ENCODE results near the gene ZCCHC8.
"Not testable (repeated sequence)": the region's sequence is repeated elsewhere in the genome, so short reads cannot be mapped to it uniquely, and the experiment has no call there.

The ZCCHC8 gene

DNA sequence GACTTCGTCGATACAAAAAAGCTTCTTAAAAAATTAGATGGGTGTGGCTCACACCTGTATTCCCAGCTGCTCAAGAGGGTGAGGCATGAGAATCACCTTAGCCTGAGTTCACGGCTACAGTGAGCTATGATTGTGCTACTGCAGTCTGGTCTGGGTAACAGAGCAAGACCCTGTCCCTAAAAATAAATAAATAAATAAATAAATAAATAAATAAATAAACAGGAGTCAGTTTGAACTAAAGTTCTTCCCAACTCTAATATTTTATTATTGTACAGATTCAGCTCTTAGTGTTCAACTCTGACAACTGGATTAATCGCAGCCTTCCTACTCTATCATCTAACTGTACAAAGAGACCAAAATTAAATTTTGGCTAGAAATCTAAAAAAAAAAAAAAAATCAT, 65.5 kb downstream of the ZCCHC8 start:
- Histone ChIP-seq H4K20me1 (ENCODE audit: insufficient read depth, low read length) (no peaks in the 10 kb centered on the region), H3K36me3 (replicated peaks; ENCODE audit: low read depth, low read length) (no peaks in the 10 kb centered on the region), H3K4me3 (ENCODE audit: low read length) (no peak overlapping the region), H2AFZ (ENCODE audit: low read depth, low read length) (no peak overlapping the region), H3K79me2 (ENCODE audit: low read length) (no peaks in the 10 kb centered on the region), H3K27me3 (ENCODE audit: low read depth, low read length) (no peaks in the 10 kb centered on the region), H3K9me3 (ENCODE audit: insufficient read depth, low read length) (no peaks in the 10 kb centered on the region), H3K4me1 (ENCODE audit: low read length) (no peaks in the 10 kb centered on the region), H3K9ac (ENCODE audit: low read length) (no peak overlapping the region), H3K27ac (ENCODE audit: low read length) (no peak overlapping the region), H3K4me2 (ENCODE audit: low read length) (no peak overlapping the region)
- no peak for TF ChIP-seq EZH2phosphoT487 (IDR thresholded peaks at IDR 0.05; ENCODE audit: low read depth)
- TF ChIP-seq CTCF (IDR thresholded peaks at IDR 0.05; ENCODE audit: low read depth, low read length): no peak

DNA sequence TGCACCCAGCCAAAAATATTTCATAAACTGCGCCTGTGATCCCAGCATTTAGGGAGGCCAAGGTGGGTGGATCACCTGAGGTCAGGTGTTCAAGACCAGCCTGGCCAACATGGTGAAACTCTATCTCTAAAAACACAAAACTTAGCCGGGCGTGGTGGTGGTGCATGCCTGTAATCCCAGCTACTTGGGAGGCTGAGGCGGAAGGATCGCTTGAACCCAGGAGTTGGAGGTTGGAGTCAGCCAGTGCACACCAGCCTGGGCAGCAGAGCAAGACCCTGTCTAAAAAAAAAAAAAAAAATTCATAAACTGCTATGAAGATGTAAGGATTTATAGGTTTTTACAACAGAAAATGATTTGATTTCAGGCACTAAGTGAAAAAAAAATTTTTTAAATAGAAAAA, 71.7 kb downstream of the ZCCHC8 start:
- not testable (repeated sequence) for H3K9ac ChIP-seq (ENCODE audit: low read length); H4K20me1 ChIP-seq (ENCODE audit: insufficient read depth, low read length); H3K4me2 ChIP-seq (ENCODE audit: low read length); H3K36me3 ChIP-seq (replicated peaks; ENCODE audit: low read depth, low read length); H3K9me3 ChIP-seq (ENCODE audit: insufficient read depth, low read length); H2AFZ ChIP-seq (ENCODE audit: low read depth, low read length); H3K27me3 ChIP-seq (ENCODE audit: low read depth, low read length); H3K27ac ChIP-seq (ENCODE audit: low read length); H3K4me1 ChIP-seq (ENCODE audit: low read length); H3K4me3 ChIP-seq (ENCODE audit: low read length); H3K79me2 ChIP-seq (ENCODE audit: low read length)

- Histone ChIP-seq H3K27me3 (ENCODE audit: low read depth, low read length) (peaks cover 6% of the 10 kb centered on the region; the same call in 1 of the 2 replicates), H3K36me3 (replicated peaks; ENCODE audit: low read depth, low read length) (no peaks in the 10 kb centered on the region), H4K20me1 (ENCODE audit: insufficient read depth, low read length) (no peaks in the 10 kb centered on the region), H3K9ac (ENCODE audit: low read length) (no peak overlapping the region), H3K79me2 (ENCODE audit: low read length) (no peaks in the 10 kb centered on the region), H3K9me3 (ENCODE audit: insufficient read depth, low read length) (no peaks in the 10 kb centered on the region), H3K4me3 (ENCODE audit: low read length) (no peak overlapping the region), H2AFZ (ENCODE audit: low read depth, low read length) (no peak overlapping the region), H3K4me2 (ENCODE audit: low read length) (no peak overlapping the region), H3K4me1 (ENCODE audit: low read length) (peaks cover 11% of the 10 kb centered on the region), H3K27ac (ENCODE audit: low read length) (no peak overlapping the region)
- TF ChIP-seq EZH2phosphoT487 (IDR thresholded peaks at IDR 0.05; ENCODE audit: low read depth) (no peak), CTCF (IDR thresholded peaks at IDR 0.05; ENCODE audit: low read depth, low read length) (no peak)
Observed at GRCh38 chr12:122427403-122427802, 73.3 kb downstream of the ZCCHC8 start.

GRCh38 chr12:122423258-122424165, 77.2 kb downstream of the ZCCHC8 start:
- Histone ChIP-seq H3K9ac (ENCODE audit: low read length) (peak overlapping the region; percentile 61), H3K27ac (ENCODE audit: low read length) (no peak overlapping the region)

More at GRCh38 chr12:122423258-122424165, 77.2 kb downstream of the ZCCHC8 start:
- H3K4me1 ChIP-seq (ENCODE audit: low read length): peaks cover 32% of the 10 kb centered on the region
- H3K4me3 ChIP-seq (ENCODE audit: low read length): peak overlapping the region; percentile 84
- H3K36me3 ChIP-seq (replicated peaks; ENCODE audit: low read depth, low read length): no peaks in the 10 kb centered on the region
- TF ChIP-seq CTCF (IDR thresholded peaks at IDR 0.05; ENCODE audit: low read depth, low read length) (no peak), EZH2phosphoT487 (IDR thresholded peaks at IDR 0.05; ENCODE audit: low read depth) (no peak)
- H3K4me2 ChIP-seq (ENCODE audit: low read length): peak overlapping the region; percentile 100
- H3K9me3 ChIP-seq (ENCODE audit: insufficient read depth, low read length): no peaks in the 10 kb centered on the region
- H2AFZ ChIP-seq (ENCODE audit: low read depth, low read length): peak overlapping the region; percentile 77
- no peaks in the 10 kb centered on the region for H4K20me1 ChIP-seq (ENCODE audit: insufficient read depth, low read length)
- H3K79me2 ChIP-seq (ENCODE audit: low read length): peaks cover 29% of the 10 kb centered on the region
- H3K27me3 ChIP-seq (ENCODE audit: low read depth, low read length): peaks cover 6% of the 10 kb centered on the region; the same call in 1 of the 2 replicates

All from OCI-LY3 (cell line).